Ishikawa (cell line): ENCODE measurements around the gene RNF25.
A peak's percentile ranks its signal among the peaks of the same experiment; 100 is the strongest.

ENCODE experiments used
- CEBPB ChIP-seq: IDR thresholded peaks from 2 replicates; pipeline ENCODE4 v1.6.1; 2012
- CREB1 ChIP-seq: IDR thresholded peaks from 2 replicates; pipeline ENCODE4 v1.6.1; 2012; ENCODE audit warnings: low read depth
- EGR1 ChIP-seq: IDR thresholded peaks from 2 replicates; pipeline ENCODE4 v1.6.1; 2012
- EP300 ChIP-seq: IDR thresholded peaks from 2 replicates; pipeline ENCODE4 v1.6.1; 2012; ENCODE audit warnings: borderline replicate concordance
- FOXM1 ChIP-seq: IDR thresholded peaks from 2 replicates; pipeline ENCODE4 v1.6.1; 2012; ENCODE audit warnings: low read depth, borderline replicate concordance
- MAX ChIP-seq: IDR thresholded peaks from 2 replicates; pipeline ENCODE4 v1.6.1; 2012
- NFIC ChIP-seq: IDR thresholded peaks from 2 replicates; pipeline ENCODE4 v1.6.1; 2012
- RAD21 ChIP-seq: IDR thresholded peaks from 2 replicates; pipeline ENCODE4 v1.6.1; 2012; ENCODE audit warnings: low read depth
- REST ChIP-seq: IDR thresholded peaks from 2 replicates; pipeline ENCODE4 v1.6.1; 2012; ENCODE audit warnings: low read depth, mild to moderate bottlenecking
- TAF1 ChIP-seq: IDR thresholded peaks from 2 replicates; pipeline ENCODE4 v1.6.1; 2012; ENCODE audit warnings: low read depth, mild to moderate bottlenecking
- TCF12 ChIP-seq: IDR thresholded peaks from 2 replicates; pipeline ENCODE4 v1.6.1; 2012; ENCODE audit warnings: low read depth
- TEAD4 ChIP-seq: IDR thresholded peaks from 2 replicates; pipeline ENCODE4 v1.6.1; 2012
- USF1 ChIP-seq: IDR thresholded peaks from 2 replicates; pipeline ENCODE4 v1.6.1; 2012
- YY1 ChIP-seq: IDR thresholded peaks from 2 replicates; pipeline ENCODE4 v1.6.1; 2012; ENCODE audit warnings: low read depth
- ZBTB7A ChIP-seq: IDR thresholded peaks from 2 replicates; pipeline ENCODE4 v1.6.1; 2012; ENCODE audit warnings: low read depth

The RNF25 gene

GRCh38 chr2:218671654-218672566 lies at the start of gene RNF25, which contains the start of gene STK36:
RNF25 (minus strand) TSS chr2:218672002; CDS start chr2:218671970, 32 bp downstream.
STK36 (plus strand) TSS chr2:218672086; CDS start chr2:218672830, 744 bp downstream.
- TF ChIP-seq TEAD4 (no peak), CREB1 (no peak), NFIC (no peak), USF1 (no peak), REST (no peak), EP300 (peak; percentile 11; the same call in 1 of the 2 replicates), TAF1 (peak; percentile 84), EGR1 (no peak), FOXM1 (no peak), CEBPB (no peak), ZBTB7A (no peak), TCF12 (no peak), YY1 (peak; percentile 94), RAD21 (no peak), MAX (0 out of 2 replicates have a peak, but pooled peaks have one; percentile 17)

- TF ChIP-seq EGR1 (no peak), TEAD4 (no peak), YY1 (no peak), USF1 (no peak), TCF12 (no peak), EP300 (no peak), RAD21 (no peak), ZBTB7A (no peak), MAX (no peak), NFIC (no peak), REST (no peak), FOXM1 (no peak)
These were observed 49.7 kb upstream of the RNF25 start for GRCh38 chr2:218721488-218721887.

GRCh38 chr2:218720048-218721041 lies 48.5 kb upstream of the RNF25 start:
- TF ChIP-seq TAF1 (no peak), MAX (no peak)

- TF ChIP-seq TEAD4 (no peak), MAX (no peak), CEBPB (no peak), FOXM1 (no peak), REST (no peak)
These were observed 47.7 kb upstream of the RNF25 start for GRCh38 chr2:218719457-218719856.
